HUES48 (cell line): Measurements from ENCODE around the gene PDZD2.

ENCODE experiments used
- H3K27ac ChIP-seq: one replicate; pipeline ENCODE4 v1.7.0; 2013; ENCODE audit warnings: low read depth, low read length, inconsistent platforms
- H3K27me3 ChIP-seq: 2 replicates; pipeline ENCODE4 v1.6.1; 2013; ENCODE audit warnings: mild to moderate bottlenecking, low read length; ENCODE audit not compliant: control insufficient read depth, insufficient read depth
- H3K36me3 ChIP-seq: 2 replicates; pipeline ENCODE4 v1.6.1; 2013; ENCODE audit warnings: low read length; ENCODE audit not compliant: control insufficient read depth, insufficient read depth
- H3K4me1 ChIP-seq: 2 replicates; pipeline ENCODE4 v1.6.1; 2013; ENCODE audit warnings: mild to moderate bottlenecking, low read length; ENCODE audit not compliant: control insufficient read depth, insufficient read depth
- H3K4me3 ChIP-seq: 2 replicates; pipeline ENCODE4 v1.5.1; 2013; ENCODE audit warnings: mild to moderate bottlenecking, low read depth, low read length
- H3K9ac ChIP-seq: 2 replicates; pipeline ENCODE4 v1.6.1; 2013; ENCODE audit warnings: mild to moderate bottlenecking, low read depth, low read length, moderate library complexity
- H3K9me3 ChIP-seq: 2 replicates; pipeline ENCODE4 v1.6.1; 2013; ENCODE audit warnings: low read length; ENCODE audit not compliant: control insufficient read depth, insufficient read depth

PDZD2 gene

GRCh38 chr5:32090026-32090754, 451.3 kb downstream of the PDZD2 start:
- no peak overlapping the region for H3K4me3 ChIP-seq
- peaks cover 6% of the 10 kb centered on the region; the same call in 1 of the 2 replicates for H3K4me1 ChIP-seq
- H3K27ac ChIP-seq = no peak overlapping the region
- no peaks in the 10 kb centered on the region for H3K9me3 ChIP-seq
- no peaks in the 10 kb centered on the region for H3K36me3 ChIP-seq
- H3K9ac ChIP-seq = no peak overlapping the region
- H3K27me3 ChIP-seq = no peaks in the 10 kb centered on the region

- H3K36me3 ChIP-seq = no peaks in the 10 kb centered on the region
- no peak overlapping the region for H3K9ac ChIP-seq
- no peak overlapping the region for H3K27ac ChIP-seq
- no peaks in the 10 kb centered on the region for H3K9me3 ChIP-seq
- H3K4me1 ChIP-seq = peaks cover 6% of the 10 kb centered on the region; the same call in 1 of the 2 replicates
- no peaks in the 10 kb centered on the region for H3K27me3 ChIP-seq
- H3K4me3 ChIP-seq = no peak overlapping the region
Measured at GRCh38 chr5:32090755-32091128, 451.8 kb downstream of the PDZD2 start.

- Histone ChIP-seq H3K9me3 (no peaks in the 10 kb centered on the region), H3K27ac (peak overlapping the region; percentile 10), H3K4me1 (peaks cover 6% of the 10 kb centered on the region; the same call in 1 of the 2 replicates), H3K4me3 (no peak overlapping the region), H3K9ac (no peak overlapping the region), H3K27me3 (no peaks in the 10 kb centered on the region), H3K36me3 (peaks cover 6% of the 10 kb centered on the region; the same call in 1 of the 2 replicates)
Measured at GRCh38 chr5:32092938-32093812, 454.2 kb downstream of the PDZD2 start.

GRCh38 chr5:32094691-32095090, 455.8 kb downstream of the PDZD2 start:
- H3K4me3 ChIP-seq = no peak overlapping the region
- peaks cover 15% of the 10 kb centered on the region; the same call in 1 of the 2 replicates for H3K36me3 ChIP-seq
- no peak overlapping the region for H3K27ac ChIP-seq
- H3K27me3 ChIP-seq = no peaks in the 10 kb centered on the region
- H3K9ac ChIP-seq = no peak overlapping the region
- peaks cover 6% of the 10 kb centered on the region; the same call in 1 of the 2 replicates for H3K4me1 ChIP-seq
- no peaks in the 10 kb centered on the region for H3K9me3 ChIP-seq

- Histone ChIP-seq H3K4me3 (no peak overlapping the region), H3K9me3 (no peaks in the 10 kb centered on the region), H3K36me3 (peaks cover 18% of the 10 kb centered on the region; the same call in 1 of the 2 replicates), H3K9ac (no peak overlapping the region), H3K4me1 (peaks cover 6% of the 10 kb centered on the region; the same call in 1 of the 2 replicates), H3K27me3 (no peaks in the 10 kb centered on the region), H3K27ac (no peak overlapping the region)
Measured at GRCh38 chr5:32095261-32095671, 456.3 kb downstream of the PDZD2 start.

GRCh38 chr5:32096891-32097595, 458.1 kb downstream of the PDZD2 start:
- H3K9ac ChIP-seq = no peak overlapping the region
- no peak overlapping the region for H3K27ac ChIP-seq
- peaks cover 3% of the 10 kb centered on the region; the same call in 1 of the 2 replicates for H3K4me1 ChIP-seq
- no peaks in the 10 kb centered on the region for H3K9me3 ChIP-seq
- peaks cover 35% of the 10 kb centered on the region for H3K36me3 ChIP-seq
- no peaks in the 10 kb centered on the region for H3K27me3 ChIP-seq
- no peak overlapping the region for H3K4me3 ChIP-seq

- Histone ChIP-seq H3K9me3 (no peaks in the 10 kb centered on the region), H3K27ac (no peak overlapping the region), H3K9ac (no peak overlapping the region), H3K4me3 (no peak overlapping the region), H3K36me3 (peaks cover 47% of the 10 kb centered on the region), H3K4me1 (no peaks in the 10 kb centered on the region), H3K27me3 (no peaks in the 10 kb centered on the region)
Measured at GRCh38 chr5:32098291-32098690, 459.4 kb downstream of the PDZD2 start.

GRCh38 chr5:32098890-32099310, 460.0 kb downstream of the PDZD2 start:
- peaks cover 53% of the 10 kb centered on the region for H3K36me3 ChIP-seq
- H3K9ac ChIP-seq = no peak overlapping the region
- H3K4me1 ChIP-seq = no peaks in the 10 kb centered on the region
- no peaks in the 10 kb centered on the region for H3K27me3 ChIP-seq
- no peak overlapping the region for H3K4me3 ChIP-seq
- H3K27ac ChIP-seq = no peak overlapping the region
- H3K9me3 ChIP-seq = no peaks in the 10 kb centered on the region

GRCh38 chr5:32099486-32100035, 460.6 kb downstream of the PDZD2 start:
- Histone ChIP-seq H3K4me1 (no peaks in the 10 kb centered on the region), H3K4me3 (no peak overlapping the region), H3K27ac (no peak overlapping the region), H3K9ac (no peak overlapping the region), H3K9me3 (no peaks in the 10 kb centered on the region), H3K27me3 (no peaks in the 10 kb centered on the region), H3K36me3 (peaks cover 58% of the 10 kb centered on the region)

- no peaks in the 10 kb centered on the region for H3K4me1 ChIP-seq
- H3K27ac ChIP-seq = no peak overlapping the region
- no peak overlapping the region for H3K4me3 ChIP-seq
- no peaks in the 10 kb centered on the region for H3K27me3 ChIP-seq
- no peak overlapping the region for H3K9ac ChIP-seq
- peaks cover 64% of the 10 kb centered on the region for H3K36me3 ChIP-seq
- H3K9me3 ChIP-seq = no peaks in the 10 kb centered on the region
Measured at GRCh38 chr5:32100230-32100629, 461.3 kb downstream of the PDZD2 start.
